ENCODE results near the gene ADAMTS12. TPM values are rescaled to one million over a fixed set of nuclear protein-coding genes. Genes with fewer than 3 reads are reported as not detected.

The ADAMTS12 gene
- total RNA-seq, 4 donors from 2014 or later, result 0.60 to 4.1 (median 1.3) TPM

DNA sequence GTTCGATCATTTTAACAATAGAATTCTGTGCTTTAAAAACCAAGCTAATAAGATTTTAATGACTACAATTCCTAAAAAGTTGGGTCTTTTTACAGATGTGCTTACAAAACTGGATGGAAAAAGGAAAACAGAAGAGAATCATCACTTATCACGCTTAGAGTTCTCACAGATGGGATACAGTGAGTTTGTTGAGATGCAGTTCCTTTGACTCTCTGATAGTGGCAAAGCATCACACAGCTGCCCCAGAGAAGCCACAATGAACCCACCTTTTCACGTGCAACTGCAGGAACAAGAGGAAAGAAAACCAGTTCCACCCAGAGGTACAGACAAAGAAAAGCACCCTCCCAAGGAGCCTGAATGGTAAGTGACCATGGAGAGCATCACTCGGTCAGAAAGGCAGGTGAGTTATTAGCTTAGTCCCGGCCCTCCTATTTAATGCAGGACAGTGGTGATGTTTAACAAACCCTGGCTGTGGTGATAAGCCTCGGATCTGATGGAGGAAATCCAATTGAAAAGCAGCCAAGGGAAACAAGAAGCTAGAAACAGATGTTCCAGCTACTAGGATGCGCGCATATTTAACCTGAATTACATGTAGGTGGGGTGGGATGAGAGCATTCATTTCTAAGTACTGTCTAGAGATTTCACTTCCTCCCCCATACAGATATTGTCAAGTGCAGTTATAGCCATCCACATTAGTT lies 283.3 kb downstream of the ADAMTS12 start:
- H3K4me1 ChIP-seq, result no peaks in the 10 kb centered on the region
- in situ Hi-C loops (cut with MboI; ENCODE audit: low pct_ligation_motif_present in 1 of 4, low pct_unique_long_range_greater_than_20kb in 1 of 4, low sequenced_read_pairs in 3 of 4) (no loop called here), intact Hi-C loops (cut with DNase I; ENCODE audit: low total_unique reads) (no loop called here)
- 47 to 53% methylated on average over 5 to 8 of the region's 8 CpGs for WGBS, 2 donors (ENCODE audit: low coverage in 1 of 2)
- no peaks in the 10 kb centered on the region for H3K36me3 ChIP-seq
- no peak overlapping the region for H3K27ac ChIP-seq
- H3K27me3 ChIP-seq, result no peaks in the 10 kb centered on the region
- no peak for DNase-seq
- H3K4me3 ChIP-seq, result no peak overlapping the region
- H3K9me3 ChIP-seq, result no peaks in the 10 kb centered on the region
- TF ChIP-seq POLR2AphosphoS5 (IDR thresholded peaks at IDR 0.05) (no peak), EP300 (IDR thresholded peaks at IDR 0.05; ENCODE audit: low read depth) (no peak), POLR2A (IDR thresholded peaks at IDR 0.05) (no peak)
- TF ChIP-seq, protein P1, sequence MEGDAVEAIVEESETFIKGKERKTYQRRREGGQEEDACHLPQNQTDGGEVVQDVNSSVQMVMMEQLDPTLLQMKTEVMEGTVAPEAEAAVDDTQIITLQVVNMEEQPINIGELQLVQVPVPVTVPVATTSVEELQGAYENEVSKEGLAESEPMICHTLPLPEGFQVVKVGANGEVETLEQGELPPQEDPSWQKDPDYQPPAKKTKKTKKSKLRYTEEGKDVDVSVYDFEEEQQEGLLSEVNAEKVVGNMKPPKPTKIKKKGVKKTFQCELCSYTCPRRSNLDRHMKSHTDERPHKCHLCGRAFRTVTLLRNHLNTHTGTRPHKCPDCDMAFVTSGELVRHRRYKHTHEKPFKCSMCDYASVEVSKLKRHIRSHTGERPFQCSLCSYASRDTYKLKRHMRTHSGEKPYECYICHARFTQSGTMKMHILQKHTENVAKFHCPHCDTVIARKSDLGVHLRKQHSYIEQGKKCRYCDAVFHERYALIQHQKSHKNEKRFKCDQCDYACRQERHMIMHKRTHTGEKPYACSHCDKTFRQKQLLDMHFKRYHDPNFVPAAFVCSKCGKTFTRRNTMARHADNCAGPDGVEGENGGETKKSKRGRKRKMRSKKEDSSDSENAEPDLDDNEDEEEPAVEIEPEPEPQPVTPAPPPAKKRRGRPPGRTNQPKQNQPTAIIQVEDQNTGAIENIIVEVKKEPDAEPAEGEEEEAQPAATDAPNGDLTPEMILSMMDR (IDR thresholded peaks at IDR 0.05), result no peak

GRCh38 chr5:33604503-33604902 lies 287.3 kb downstream of the ADAMTS12 start:
- Histone ChIP-seq H3K4me3 (no peak overlapping the region), H3K36me3 (no peaks in the 10 kb centered on the region), H3K4me1 (no peaks in the 10 kb centered on the region), H3K27ac (no peak overlapping the region), H3K27me3 (no peaks in the 10 kb centered on the region), H3K9me3 (no peaks in the 10 kb centered on the region)
- in situ Hi-C loops (cut with MboI; ENCODE audit: low pct_ligation_motif_present in 1 of 4, low pct_unique_long_range_greater_than_20kb in 1 of 4, low sequenced_read_pairs in 3 of 4) (no loop called here), intact Hi-C loops (cut with DNase I; ENCODE audit: low total_unique reads) (no loop called here)
- TF ChIP-seq EP300 (IDR thresholded peaks at IDR 0.05; ENCODE audit: low read depth), result no peak
- TF ChIP-seq POLR2A (IDR thresholded peaks at IDR 0.05), result no peak
- TF ChIP-seq, protein P1 (IDR thresholded peaks at IDR 0.05), result no peak
- no peak for TF ChIP-seq POLR2AphosphoS5 (IDR thresholded peaks at IDR 0.05)
- DNase-seq, result no peak
- WGBS, 2 donors (ENCODE audit: low coverage in 1 of 2), result 93 to 94% methylated on average over 2 of the region's 2 CpGs

DNA sequence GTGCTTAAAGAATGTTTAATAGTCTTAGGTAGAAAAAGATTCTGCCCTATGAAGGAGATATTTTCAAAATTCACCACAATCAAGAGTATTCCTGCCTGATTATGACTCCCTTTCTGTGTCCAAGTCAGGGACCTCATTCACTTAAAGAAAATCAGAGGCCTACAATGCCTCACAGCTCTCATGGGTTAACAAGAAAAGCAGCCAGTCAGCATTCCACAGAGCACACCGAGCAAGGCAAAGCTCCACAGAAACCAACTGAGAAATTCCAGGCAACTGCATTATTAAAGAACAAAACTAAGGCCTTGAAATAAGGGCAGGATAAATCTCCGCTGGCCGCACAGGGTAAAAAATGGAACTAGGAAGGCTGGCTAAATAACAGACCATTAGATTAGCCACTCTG lies 289.9 kb downstream of the ADAMTS12 start:
- TF ChIP-seq EP300 (IDR thresholded peaks at IDR 0.05; ENCODE audit: low read depth) (no peak), POLR2AphosphoS5 (IDR thresholded peaks at IDR 0.05) (no peak), POLR2A (IDR thresholded peaks at IDR 0.05) (no peak)
- TF ChIP-seq, protein P1 (IDR thresholded peaks at IDR 0.05), result no peak
- no peaks in the 10 kb centered on the region for H3K36me3 ChIP-seq
- WGBS, 2 donors (ENCODE audit: low coverage in 1 of 2), result 79 to 100% methylated on average over 2 to 3 of the region's 3 CpGs
- in situ Hi-C loops (cut with MboI; ENCODE audit: low pct_ligation_motif_present in 1 of 4, low pct_unique_long_range_greater_than_20kb in 1 of 4, low sequenced_read_pairs in 3 of 4), result no loop called here
- intact Hi-C loops (cut with DNase I; ENCODE audit: low total_unique reads), result no loop called here
- no peak overlapping the region for H3K27ac ChIP-seq
- no peak for DNase-seq
- H3K4me3 ChIP-seq, result no peak overlapping the region
- no peaks in the 10 kb centered on the region for H3K27me3 ChIP-seq
- H3K4me1 ChIP-seq, result no peaks in the 10 kb centered on the region
- no peaks in the 10 kb centered on the region for H3K9me3 ChIP-seq

GRCh38 chr5:33595303-33595702 lies 296.5 kb downstream of the ADAMTS12 start:
- TF ChIP-seq, protein P1 (IDR thresholded peaks at IDR 0.05), result no peak
- no peak for TF ChIP-seq EP300 (IDR thresholded peaks at IDR 0.05; ENCODE audit: low read depth)
- TF ChIP-seq POLR2A (IDR thresholded peaks at IDR 0.05), result no peak
- no peaks in the 10 kb centered on the region for H3K9me3 ChIP-seq
- 49 to 56% methylated on average over 1 to 4 of the region's 4 CpGs for WGBS, 2 donors (ENCODE audit: low coverage in 1 of 2)
- DNase-seq, result no peak
- H3K4me1 ChIP-seq, result no peaks in the 10 kb centered on the region
- no peak overlapping the region for H3K27ac ChIP-seq
- in situ Hi-C loops (cut with MboI; ENCODE audit: low pct_ligation_motif_present in 1 of 4, low pct_unique_long_range_greater_than_20kb in 1 of 4, low sequenced_read_pairs in 3 of 4), result no loop called here
- H3K4me3 ChIP-seq, result no peak overlapping the region
- no peaks in the 10 kb centered on the region for H3K36me3 ChIP-seq
- no peaks in the 10 kb centered on the region for H3K27me3 ChIP-seq
- intact Hi-C loops (cut with DNase I; ENCODE audit: low total_unique reads), result no loop called here

Measured in transverse colon (tissue), 4 donors.